Measurements from ENCODE around the gene LRPAP1. TPM values are rescaled to one million over a fixed set of nuclear protein-coding genes. Genes with fewer than 3 reads are reported as not detected.
A peak's percentile ranks its signal among the peaks of the same experiment; 100 is the strongest.
"Not testable (repeated sequence)": the region's sequence is repeated elsewhere in the genome, so short reads cannot be mapped to it uniquely, and the experiment has no call there.

Gene LRPAP1
- total RNA-seq, 4 donors from 2014 or later: 168 to 320 (median 259) TPM

DNA sequence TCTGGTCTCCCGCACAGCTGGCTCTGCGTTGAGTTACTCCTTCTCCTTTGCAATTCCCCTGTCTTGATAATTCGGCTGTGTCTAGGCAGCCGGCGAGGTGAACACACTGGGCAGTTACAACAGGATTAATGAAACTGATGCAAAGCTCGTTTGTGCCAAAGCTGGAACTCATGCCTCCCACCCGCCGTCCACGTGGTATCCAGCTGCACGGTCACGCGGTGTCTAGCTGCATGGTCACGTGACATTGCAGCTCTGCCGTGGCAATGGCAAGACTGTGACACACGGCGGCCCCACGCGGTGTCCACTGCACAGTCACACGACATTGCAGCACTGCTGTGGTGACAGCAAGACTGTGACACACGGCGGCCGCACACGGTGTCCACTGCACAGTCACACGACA, 31.2 kb upstream of the LRPAP1 start:
- no peak overlapping the region for H3K4me3 ChIP-seq (replicated peaks in 1 of 3)
- no peaks in the 10 kb centered on the region for H3K4me1 ChIP-seq
- TF ChIP-seq POLR2A (IDR thresholded peaks at IDR 0.05): no peak
- no peak for DNase-seq
- 94% methylated on average over 16 to 24 of the region's 24 CpGs for WGBS, 2 donors
- H3K36me3 ChIP-seq: no peaks in the 10 kb centered on the region
- H3K9me3 ChIP-seq: no peaks in the 10 kb centered on the region
- no peak overlapping the region for H3K27ac ChIP-seq
- intact Hi-C loops (cut with DNase I): no loop called here
- H3K27me3 ChIP-seq: no peaks in the 10 kb centered on the region

DNA sequence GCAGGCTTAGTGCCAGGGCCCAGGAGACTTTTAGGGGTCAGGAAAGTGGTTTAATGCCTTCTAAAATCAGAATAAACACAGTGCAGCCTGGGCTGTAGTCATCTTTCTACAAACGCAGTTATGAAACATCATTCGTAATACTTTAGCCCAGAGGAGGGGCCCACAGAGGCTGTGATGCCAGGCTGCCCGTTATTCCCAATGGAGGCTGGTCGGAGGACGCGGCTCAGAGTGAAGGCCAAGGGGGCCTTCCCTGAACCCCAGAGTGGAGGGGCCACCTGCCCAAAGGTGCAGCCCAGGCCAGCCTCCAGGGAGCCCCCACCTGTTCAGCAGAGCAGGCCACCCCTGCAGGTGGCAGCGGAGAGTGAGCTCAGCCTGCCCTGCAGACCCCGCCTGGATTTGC, 29.9 kb upstream of the LRPAP1 start:
- H3K4me1 ChIP-seq; H3K4me3 ChIP-seq (replicated peaks in 1 of 3); H3K27ac ChIP-seq; DNase-seq; H3K9me3 ChIP-seq; H3K36me3 ChIP-seq; intact Hi-C loops (cut with DNase I); H3K27me3 ChIP-seq: not testable (repeated sequence)
- WGBS, 2 donors: 85 to 88% methylated on average over 4 to 6 of the region's 8 CpGs

DNA sequence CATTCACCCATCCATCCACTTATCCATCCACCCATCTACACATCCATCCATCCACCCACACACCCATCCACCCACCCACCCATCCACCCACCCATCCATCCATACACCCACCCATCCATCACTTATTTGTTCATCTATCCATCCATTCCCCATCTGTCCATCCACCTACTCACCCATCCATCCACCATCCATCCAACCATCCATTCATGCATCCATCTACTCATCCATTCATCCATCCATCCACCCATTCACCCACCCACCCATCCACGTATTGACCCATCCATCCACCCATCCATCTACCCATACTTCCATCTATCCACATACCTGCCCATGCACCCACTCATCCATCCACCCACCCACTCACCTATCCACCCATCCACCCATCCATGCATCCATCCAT, 28.2 kb upstream of the LRPAP1 start:
- H3K27me3 ChIP-seq; DNase-seq; H3K9me3 ChIP-seq; H3K4me3 ChIP-seq (replicated peaks in 1 of 3); H3K4me1 ChIP-seq; H3K27ac ChIP-seq; intact Hi-C loops (cut with DNase I); H3K36me3 ChIP-seq: not testable (repeated sequence)
- 95 to 96% methylated on average over 1 of the region's 1 CpG for WGBS, 2 donors

DNA sequence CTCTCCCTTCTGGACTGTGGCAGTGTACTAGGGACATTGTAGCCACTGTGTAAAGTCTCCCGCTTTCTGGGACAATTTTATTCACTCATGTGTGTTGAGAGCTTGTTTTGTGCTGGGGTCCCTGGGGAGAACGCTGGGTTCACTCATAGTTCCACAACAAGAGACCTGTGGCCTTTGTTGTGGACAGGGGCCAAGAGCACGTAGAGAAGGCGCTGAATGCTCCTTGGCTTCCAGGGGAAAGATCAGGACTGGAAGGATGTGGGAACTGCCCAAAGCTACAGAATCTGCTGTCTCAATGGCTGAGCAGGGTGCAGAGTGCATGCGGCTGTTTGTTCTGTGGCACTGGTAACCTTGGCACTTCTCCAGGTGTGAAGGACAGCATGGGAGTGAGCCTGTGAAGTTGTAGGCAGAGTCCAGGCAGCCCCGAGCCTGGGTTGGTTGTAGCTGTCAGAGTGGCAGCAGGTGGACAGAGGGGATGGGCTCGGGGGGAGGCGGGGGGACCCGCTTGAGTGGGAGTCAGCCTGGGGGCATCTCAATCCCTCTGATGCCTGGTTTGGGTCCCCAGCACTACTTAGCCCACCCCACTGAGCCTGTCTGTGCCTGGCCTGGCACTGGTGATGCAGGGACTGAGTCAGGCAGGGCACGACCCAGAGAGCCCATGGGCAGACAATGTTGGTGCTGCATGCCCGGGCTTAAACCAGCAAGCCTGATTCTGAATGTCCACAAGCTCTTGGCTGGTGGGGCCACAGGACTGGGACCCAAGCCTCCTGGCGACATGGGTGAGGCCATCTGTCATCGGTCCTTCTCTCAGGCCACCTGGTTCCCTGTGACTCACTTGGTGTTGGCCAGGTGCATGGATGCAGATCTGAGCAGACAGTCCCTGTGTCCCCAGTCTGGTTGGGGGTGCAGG, 27.4 kb upstream of the LRPAP1 start:
- intact Hi-C loops (cut with DNase I); H3K4me3 ChIP-seq (replicated peaks in 1 of 3); H3K9me3 ChIP-seq; H3K4me1 ChIP-seq; H3K27me3 ChIP-seq; H3K36me3 ChIP-seq; H3K27ac ChIP-seq: not testable (repeated sequence)
- 16 to 39% methylated on average over 6 to 9 of the region's 13 CpGs for whole genome bisulfite sequencing, 2 donors
- DNase-seq: peak; percentile 61 to 65

DNA sequence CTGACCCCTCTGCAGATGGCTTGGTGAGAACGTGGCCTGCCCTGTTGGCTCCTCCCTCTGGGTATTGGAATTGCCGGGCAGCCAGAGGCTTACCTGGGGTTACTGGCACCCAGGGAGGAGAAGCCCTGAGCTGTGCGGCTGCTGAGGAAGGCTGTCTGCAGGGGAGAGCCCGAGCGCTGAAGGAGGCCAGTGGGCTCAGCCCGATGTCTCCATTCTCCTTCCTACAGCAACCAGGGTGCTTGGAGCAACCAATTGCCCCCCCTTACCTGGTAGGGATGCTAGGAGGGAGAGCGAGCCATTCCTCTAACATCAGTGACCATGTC, 26.3 kb upstream of the LRPAP1 start:
- WGBS, 2 donors: 91% methylated on average over 5 of the region's 7 CpGs; no CpG with 5 or more reads in 1 of the 2 donors
- H3K27ac ChIP-seq; DNase-seq; H3K36me3 ChIP-seq; H3K27me3 ChIP-seq; H3K9me3 ChIP-seq; H3K4me1 ChIP-seq; H3K4me3 ChIP-seq (replicated peaks in 1 of 3); intact Hi-C loops (cut with DNase I): not testable (repeated sequence)

DNA sequence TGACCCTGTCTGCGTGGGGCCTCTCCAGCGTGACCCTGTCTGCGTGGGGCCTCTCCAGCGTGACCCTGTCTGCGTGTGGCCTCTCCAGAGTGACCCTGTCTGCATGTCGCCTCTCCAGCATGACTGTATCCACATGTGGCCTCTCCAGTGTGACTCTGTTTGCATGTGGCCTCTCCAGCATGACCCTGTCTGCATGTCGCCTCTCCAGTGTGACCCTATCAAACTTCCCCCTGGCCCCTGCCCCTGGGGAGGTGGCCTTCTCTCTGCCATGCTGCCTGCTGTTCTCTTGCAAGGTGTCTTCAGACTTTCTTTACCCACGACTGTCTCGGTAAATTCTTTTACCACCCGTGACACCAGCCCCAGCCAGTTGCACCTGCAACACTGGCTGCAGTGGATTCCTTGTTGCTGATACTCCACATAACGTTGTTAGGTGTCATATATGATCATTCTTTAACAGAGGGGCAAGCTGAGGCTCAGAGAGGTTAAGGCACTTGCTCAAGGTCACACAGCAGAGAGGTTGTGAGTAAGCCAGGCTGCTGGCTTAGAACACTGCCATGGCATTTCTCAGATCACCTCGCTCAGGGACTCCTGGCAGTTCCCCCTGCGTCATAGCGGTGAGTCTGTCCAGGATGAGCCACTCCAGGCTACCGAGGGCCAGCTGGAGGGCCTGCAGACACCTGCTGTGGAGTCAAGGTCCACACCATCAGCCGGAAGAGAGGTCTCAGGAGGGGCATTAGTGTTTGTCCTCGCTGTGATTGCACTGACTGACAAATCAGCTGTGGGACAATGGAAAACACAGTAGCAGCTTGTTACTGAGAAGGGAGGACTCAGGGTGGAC, 25.7 kb upstream of the LRPAP1 start:
- H3K27me3 ChIP-seq; H3K9me3 ChIP-seq; DNase-seq; H3K4me1 ChIP-seq; H3K4me3 ChIP-seq (replicated peaks in 1 of 3); H3K36me3 ChIP-seq; intact Hi-C loops (cut with DNase I); H3K27ac ChIP-seq: not testable (repeated sequence)
- WGBS, 2 donors: 72 to 81% methylated on average over 9 to 12 of the region's 17 CpGs

DNA sequence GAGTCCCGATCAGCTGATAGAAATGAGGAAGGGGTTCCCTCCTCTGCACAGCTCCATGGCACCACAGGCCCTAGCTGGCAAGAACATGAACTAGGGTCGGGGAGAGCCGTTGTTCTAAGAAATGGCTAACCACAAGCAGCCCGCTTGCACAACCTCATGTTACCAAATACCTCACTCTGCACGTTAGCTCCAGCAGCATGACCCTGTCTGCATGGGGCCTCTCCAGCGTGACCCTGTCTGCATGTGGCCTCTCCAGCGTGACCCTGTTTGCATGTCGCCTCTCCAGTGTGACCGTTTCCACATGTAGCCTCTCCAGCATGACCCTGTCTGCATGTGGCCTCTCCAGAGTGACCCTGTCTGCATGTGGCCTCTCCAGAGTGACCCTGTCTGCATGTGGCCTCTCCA, 24.9 kb upstream of the LRPAP1 start:
- 80 to 84% methylated on average over 7 to 8 of the region's 9 CpGs for WGBS, 2 donors
- DNase-seq; intact Hi-C loops (cut with DNase I): not testable (repeated sequence)

DNA sequence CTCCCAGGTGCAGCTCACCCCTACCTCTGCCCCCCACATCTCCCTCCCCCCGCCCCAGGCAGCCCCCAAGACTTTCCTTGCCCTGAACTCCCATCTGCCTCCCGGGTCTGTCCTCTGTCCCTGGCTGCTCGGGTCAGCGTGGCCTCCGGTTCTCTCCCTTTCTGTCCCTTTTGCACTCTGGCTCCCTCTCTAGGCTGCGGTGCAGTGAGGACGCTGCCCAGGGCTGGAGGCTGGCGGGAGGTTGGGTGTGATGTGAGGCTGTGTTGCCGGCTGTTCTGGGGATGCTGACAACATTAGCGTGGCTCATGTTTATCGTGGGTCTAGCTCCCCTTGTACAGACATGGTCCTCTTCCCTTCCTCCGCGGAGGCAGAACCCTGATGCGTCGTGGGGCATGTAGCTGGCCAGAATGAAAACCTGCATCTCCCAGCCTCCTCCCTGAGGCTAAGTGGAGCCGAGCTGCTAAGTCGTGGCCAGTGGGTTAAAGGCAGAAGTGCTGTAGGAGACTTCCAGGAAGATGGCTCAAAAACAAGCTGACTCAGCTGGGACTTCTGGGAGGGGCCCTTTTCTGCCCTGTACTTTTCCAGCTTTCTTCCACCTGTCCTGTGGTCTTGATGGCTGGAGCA, 24.1 kb upstream of the LRPAP1 start:
- 78 to 91% methylated on average over 6 to 11 of the region's 17 CpGs for WGBS, 2 donors
- H3K36me3 ChIP-seq; intact Hi-C loops (cut with DNase I); H3K27ac ChIP-seq; H3K9me3 ChIP-seq; H3K4me1 ChIP-seq; H3K4me3 ChIP-seq (replicated peaks in 1 of 3); H3K27me3 ChIP-seq; DNase-seq: not testable (repeated sequence)

More for the DNA sequence above, 24.9 kb upstream of the LRPAP1 start:
- not testable (repeated sequence) for H3K4me3 ChIP-seq (replicated peaks in 1 of 3); H3K4me1 ChIP-seq; H3K9me3 ChIP-seq; H3K27ac ChIP-seq; H3K36me3 ChIP-seq; H3K27me3 ChIP-seq

DNA sequence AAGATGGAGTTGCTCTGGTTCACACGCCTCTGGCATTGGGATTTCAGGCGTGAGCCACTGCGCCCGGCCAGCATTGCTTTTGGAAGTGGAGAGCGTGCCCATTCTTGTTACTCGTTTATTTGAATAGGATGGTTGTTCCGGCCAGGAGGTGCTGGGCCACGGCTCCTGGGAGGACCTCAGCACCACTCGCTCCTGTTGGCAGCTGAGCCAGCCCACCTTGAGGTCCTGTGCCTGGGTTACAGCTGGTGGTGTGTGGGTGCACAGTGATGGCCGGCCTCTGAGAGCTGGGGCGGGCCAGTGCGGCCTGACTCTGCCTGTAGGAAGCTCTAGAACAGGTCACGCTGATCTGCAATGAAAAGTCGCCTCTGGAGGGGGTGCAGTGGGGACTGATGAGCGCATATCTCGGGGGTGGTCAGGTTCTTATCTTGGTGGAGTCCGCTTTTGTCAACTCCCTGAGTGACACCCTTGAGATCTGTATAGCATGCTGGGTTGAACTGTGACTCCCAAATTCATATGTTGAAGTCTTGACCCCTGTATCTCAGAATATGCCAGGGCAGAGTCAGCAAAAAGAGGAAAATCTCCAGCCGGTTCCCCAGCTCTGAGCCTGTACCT, 23.3 kb upstream of the LRPAP1 start:
- H3K9me3 ChIP-seq; H3K27ac ChIP-seq; H3K4me3 ChIP-seq (replicated peaks in 1 of 3); H3K4me1 ChIP-seq; intact Hi-C loops (cut with DNase I); H3K27me3 ChIP-seq; DNase-seq; H3K36me3 ChIP-seq: not testable (repeated sequence)
- 86 to 94% methylated on average over 14 to 16 of the region's 18 CpGs for WGBS, 2 donors

DNA sequence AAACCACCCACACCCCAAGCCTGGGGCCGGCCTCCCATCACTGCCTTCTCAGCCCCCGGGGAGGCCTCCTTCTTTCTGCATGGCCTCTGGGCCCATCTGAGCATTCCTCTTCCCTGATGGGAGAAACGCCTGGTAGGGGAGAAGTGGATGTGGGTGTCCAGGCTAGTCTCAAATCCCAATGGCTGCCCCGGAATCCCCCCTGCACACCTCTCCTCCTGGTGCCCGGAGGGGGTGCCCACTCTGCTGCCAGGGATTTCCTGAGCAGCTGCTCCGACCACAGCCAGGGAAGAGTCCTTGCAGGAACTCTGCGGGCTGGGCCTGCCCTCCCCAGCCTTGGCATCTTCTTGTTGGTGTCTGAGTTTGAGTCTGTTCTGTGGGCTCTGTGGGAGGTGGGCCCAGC, 19.1 kb upstream of the LRPAP1 start:
- H3K27me3 ChIP-seq; H3K9me3 ChIP-seq; H3K27ac ChIP-seq; H3K4me1 ChIP-seq; H3K4me3 ChIP-seq (replicated peaks in 1 of 3); DNase-seq; intact Hi-C loops (cut with DNase I); H3K36me3 ChIP-seq: not testable (repeated sequence)
- WGBS, 2 donors: 92% methylated on average over 5 of the region's 7 CpGs

DNA sequence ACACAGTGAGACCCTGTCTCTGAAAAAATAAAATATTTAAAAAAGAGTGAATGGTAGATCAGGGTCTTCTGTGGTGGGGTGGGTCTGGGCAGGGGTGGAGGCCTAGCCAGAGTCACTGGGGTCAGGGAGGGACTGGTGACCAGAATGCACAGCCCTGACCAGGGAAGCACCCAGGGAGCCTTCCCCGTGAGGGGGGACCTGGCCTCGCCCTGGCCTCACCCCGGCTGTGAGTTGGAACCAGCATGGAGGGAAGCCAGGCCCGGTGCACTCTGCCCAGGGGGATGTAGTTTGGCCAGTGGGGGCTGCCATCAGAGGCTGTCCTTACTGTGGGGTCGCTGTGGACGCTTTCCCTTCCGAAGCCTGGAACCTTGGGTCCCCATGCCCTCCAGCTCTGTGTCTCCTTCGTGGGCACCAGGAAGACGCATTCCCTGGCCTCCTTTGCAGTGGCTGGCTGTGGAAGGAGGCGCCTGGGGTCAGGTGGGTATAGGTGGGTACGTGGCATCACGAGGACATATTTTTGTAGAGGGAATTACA, 18.6 kb upstream of the LRPAP1 start:
- H3K27me3 ChIP-seq; intact Hi-C loops (cut with DNase I); DNase-seq; H3K27ac ChIP-seq; H3K4me3 ChIP-seq (replicated peaks in 1 of 3); H3K4me1 ChIP-seq; H3K36me3 ChIP-seq; H3K9me3 ChIP-seq: not testable (repeated sequence)
- WGBS, 2 donors: 95% methylated on average over 11 of the region's 12 CpGs

DNA sequence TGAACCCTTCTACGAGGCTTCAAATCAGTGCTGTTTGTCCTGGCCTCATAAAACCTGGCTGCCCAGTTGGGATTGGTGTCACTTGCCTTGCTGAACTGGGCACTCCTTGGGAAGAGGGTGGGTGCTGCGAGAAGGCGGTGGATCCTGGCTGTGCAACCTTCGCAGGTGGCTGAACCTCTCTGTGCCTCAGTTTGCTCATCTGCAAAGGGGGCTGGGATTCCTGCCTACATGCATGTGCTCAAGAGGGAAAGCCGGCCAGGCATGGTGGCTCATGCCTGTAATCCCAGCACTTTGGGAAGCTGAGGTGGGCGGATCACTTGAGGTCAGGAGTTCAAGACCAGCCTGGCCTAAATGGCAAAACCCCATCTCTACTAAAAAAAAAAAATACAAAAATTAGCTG, 17.8 kb upstream of the LRPAP1 start:
- H3K36me3 ChIP-seq; intact Hi-C loops (cut with DNase I); H3K27me3 ChIP-seq; H3K27ac ChIP-seq; H3K9me3 ChIP-seq; H3K4me3 ChIP-seq (replicated peaks in 1 of 3); DNase-seq; H3K4me1 ChIP-seq: not testable (repeated sequence)
- WGBS, 2 donors: 100% methylated on average over 1 of the region's 6 CpGs
